Breast epithelium (tissue), 4 donors: ENCODE measurements around the gene NUDT12. TPM values are rescaled to one million over a fixed set of nuclear protein-coding genes. Genes with fewer than 3 reads are reported as not detected.

Source experiments
- DNase-seq, 2 donors: peaks; one replicate each; pipeline ENCODE4 v3.0.0-alpha.2; 2019; ENCODE audit warnings: low spot score in 2 of 2
- H3K27ac ChIP-seq, 2 donors: fragments of 200-600 bp; sonication (generic) in 1 of 2; one replicate each; pipeline ENCODE4 v1.5.1; 2016 to 2019; ENCODE audit warnings: mild to moderate bottlenecking in 1 of 2
- H3K27me3 ChIP-seq, 2 donors: fragments of 200-600 bp; sonication (generic) in 1 of 2; one replicate each; pipeline versions ENCODE4 v1.5.1 to v1.6.0; 2017 to 2019; ENCODE audit warnings: control low read depth in 1 of 2, mild to moderate bottlenecking in 1 of 2
- H3K36me3 ChIP-seq: fragments of 200-600 bp; one replicate; pipeline ENCODE4 v1.5.1; 2019
- H3K4me1 ChIP-seq, 2 donors: fragments of 200-600 bp; sonication (generic); one replicate each; pipeline ENCODE4 v1.5.1; 2016 to 2019; ENCODE audit warnings: control low read depth in 1 of 2
- H3K4me3 ChIP-seq, 3 donors: fragments of 200-600 bp; sonication (generic); 1 replicate in 2 of 3; 2 replicates in 1 of 3; pipeline ENCODE4 v1.5.1; 2016 to 2019; ENCODE audit warnings: mild to moderate bottlenecking in 3 of 3, moderate library complexity in 2 of 3
- H3K9me3 ChIP-seq, 2 donors: fragments of 200-600 bp; sonication (generic) in 1 of 2; one replicate each; pipeline ENCODE4 v1.5.1; 2016 to 2019; ENCODE audit warnings: control low read depth in 1 of 2
- CTCF ChIP-seq, 3 donors: fragments of 450-650 bp; IDR thresholded peaks; one replicate each; pipeline ENCODE4 v1.5.1; 2016 to 2017; ENCODE audit warnings: antibody characterized with exemption in 3 of 3, mild to moderate bottlenecking in 3 of 3, moderate library complexity in 3 of 3
- POLR2A ChIP-seq: fragments of 450-650 bp; IDR thresholded peaks from one replicate; pipeline ENCODE4 v1.6.1; 2016; ENCODE audit warnings: antibody characterized with exemption, mild to moderate bottlenecking, moderate library complexity
- POLR2AphosphoS5 ChIP-seq, 3 donors: sonication (generic); formaldehyde crosslinking; IDR thresholded peaks; one replicate each; pipeline ENCODE4 v1.6.1; 2017; ENCODE audit warnings: antibody characterized with exemption in 3 of 3
- intact Hi-C: fragments of 100-400 bp; cut with DNase I; formaldehyde crosslinking; loops from one replicate; pipeline ENCODE4 v1.15.1; 2023; ENCODE audit warnings: low total_unique reads
- total RNA-seq, 3 donors: library from RNA; depleted of rRNA; stranded (reverse); fragments of >200 nt; gene quantifications; one replicate each; pipeline ENCODE4 v1.1.0, GENCODE V29; 2016

Gene NUDT12
- 10 to 100 TPM; 11.8 to 31.0 (median 12.8) TPM for total RNA-seq

GRCh38 chr5:103562453-103563157 is at the start of gene NUDT12:
Gene NUDT12, minus strand, starts transcription at chr5:103562789. Its CDS starts 2,541 bp downstream, at chr5:103560248.
- TF ChIP-seq POLR2AphosphoS5 (IDR thresholded peaks at IDR 0.05) (peak in 2 of 3 donors; percentile 83 to 89), POLR2A (no peak)
- DNase-seq, result peak; percentile 57 to 64
- Histone ChIP-seq H3K4me1 (no peaks in the 10 kb centered on the region), H3K27me3 (no peaks in the 10 kb centered on the region), H3K4me3 (peak within 1 kb of the TSS; percentile 61 to 89 (median 83)), H3K9me3 (no peaks in the 10 kb centered on the region), H3K36me3 (no peaks in the 10 kb centered on the region), H3K27ac (peak within 1 kb of the TSS; percentile 88 to 89)
- intact Hi-C loops, result no loop called here

- no peak for TF ChIP-seq CTCF (IDR thresholded peaks at IDR 0.05)
- no peak for TF ChIP-seq POLR2A
- TF ChIP-seq POLR2AphosphoS5 (IDR thresholded peaks at IDR 0.05), result no peak
- no peaks in the 10 kb centered on the region for H3K9me3 ChIP-seq
- intact Hi-C loops, result no loop called here
- no peak overlapping the region for H3K27ac ChIP-seq
- H3K27me3 ChIP-seq, result no peaks in the 10 kb centered on the region
- H3K4me3 ChIP-seq, result no peak overlapping the region
- H3K36me3 ChIP-seq, result no peaks in the 10 kb centered on the region
- no peaks in the 10 kb centered on the region for H3K4me1 ChIP-seq
- DNase-seq, result no peak
These were observed 44.8 kb upstream of the NUDT12 start for GRCh38 chr5:103607346-103607745.

GRCh38 chr5:103605277-103605676 is 42.7 kb upstream of the NUDT12 start:
- no peaks in the 10 kb centered on the region for H3K9me3 ChIP-seq
- no peak for TF ChIP-seq CTCF (IDR thresholded peaks at IDR 0.05)
- TF ChIP-seq POLR2A, result no peak
- TF ChIP-seq POLR2AphosphoS5 (IDR thresholded peaks at IDR 0.05), result no peak
- H3K27me3 ChIP-seq, result no peaks in the 10 kb centered on the region
- H3K4me3 ChIP-seq, result no peak overlapping the region
- H3K36me3 ChIP-seq, result no peaks in the 10 kb centered on the region
- intact Hi-C loops, result no loop called here
- H3K4me1 ChIP-seq, result no peaks in the 10 kb centered on the region
- no peak overlapping the region for H3K27ac ChIP-seq
- DNase-seq, result no peak

GRCh38 chr5:103602438-103602837 is 39.8 kb upstream of the NUDT12 start:
- DNase-seq, result no peak
- no peaks in the 10 kb centered on the region for H3K27me3 ChIP-seq
- H3K9me3 ChIP-seq, result no peaks in the 10 kb centered on the region
- H3K27ac ChIP-seq, result no peak overlapping the region
- no peak for TF ChIP-seq CTCF (IDR thresholded peaks at IDR 0.05)
- TF ChIP-seq POLR2A, result no peak
- TF ChIP-seq POLR2AphosphoS5 (IDR thresholded peaks at IDR 0.05), result no peak
- no peaks in the 10 kb centered on the region for H3K4me1 ChIP-seq
- no peaks in the 10 kb centered on the region for H3K36me3 ChIP-seq
- no peak overlapping the region for H3K4me3 ChIP-seq
- intact Hi-C loops, result no loop called here

GRCh38 chr5:103601314-103601713 is 38.7 kb upstream of the NUDT12 start:
- DNase-seq, result no peak
- Histone ChIP-seq H3K4me3 (no peak overlapping the region), H3K27ac (no peak overlapping the region), H3K27me3 (no peaks in the 10 kb centered on the region), H3K9me3 (no peaks in the 10 kb centered on the region), H3K4me1 (no peaks in the 10 kb centered on the region), H3K36me3 (no peaks in the 10 kb centered on the region)
- intact Hi-C loops, result no loop called here
- TF ChIP-seq POLR2AphosphoS5 (IDR thresholded peaks at IDR 0.05), result no peak
- TF ChIP-seq CTCF (IDR thresholded peaks at IDR 0.05), result no peak
- no peak for TF ChIP-seq POLR2A
